ENCODE results near the gene TBC1D14. TPM values are rescaled to one million over a fixed set of nuclear protein-coding genes. Genes with fewer than 3 reads are reported as not detected.

TBC1D14 gene
- total and polyA plus RNA-seq, 10 of the 15 experiments (the other 5 are each of a cell fraction or from before 2014, with no cell fraction given): 0.87 to 39.3 (median 30.1) TPM

GRCh38 chr4:7067452-7068278, 158.0 kb downstream of the TBC1D14 start, which contains the start of gene GRPEL1 (continued):
- no peak for TF ChIP-seq ZBTB40 (IDR thresholded peaks at IDR 0.05; ENCODE audit: borderline replicate concordance)
- 0 out of 2 replicates have a peak, but pooled peaks have one; percentile 31 for TF ChIP-seq ZNF217 (IDR thresholded peaks at IDR 0.05)
- no peak for TF ChIP-seq SREBF2 (IDR thresholded peaks at IDR 0.05; ENCODE audit: low read length)
- TF ChIP-seq CBFB (IDR thresholded peaks at IDR 0.05; ENCODE audit: low read depth): peak; percentile 18; the same call in 1 of the 2 replicates
- no peak for TF ChIP-seq JUND (IDR thresholded peaks at IDR 0.05; ENCODE audit: low read depth, low read length)
- TF ChIP-seq, protein P1, sequence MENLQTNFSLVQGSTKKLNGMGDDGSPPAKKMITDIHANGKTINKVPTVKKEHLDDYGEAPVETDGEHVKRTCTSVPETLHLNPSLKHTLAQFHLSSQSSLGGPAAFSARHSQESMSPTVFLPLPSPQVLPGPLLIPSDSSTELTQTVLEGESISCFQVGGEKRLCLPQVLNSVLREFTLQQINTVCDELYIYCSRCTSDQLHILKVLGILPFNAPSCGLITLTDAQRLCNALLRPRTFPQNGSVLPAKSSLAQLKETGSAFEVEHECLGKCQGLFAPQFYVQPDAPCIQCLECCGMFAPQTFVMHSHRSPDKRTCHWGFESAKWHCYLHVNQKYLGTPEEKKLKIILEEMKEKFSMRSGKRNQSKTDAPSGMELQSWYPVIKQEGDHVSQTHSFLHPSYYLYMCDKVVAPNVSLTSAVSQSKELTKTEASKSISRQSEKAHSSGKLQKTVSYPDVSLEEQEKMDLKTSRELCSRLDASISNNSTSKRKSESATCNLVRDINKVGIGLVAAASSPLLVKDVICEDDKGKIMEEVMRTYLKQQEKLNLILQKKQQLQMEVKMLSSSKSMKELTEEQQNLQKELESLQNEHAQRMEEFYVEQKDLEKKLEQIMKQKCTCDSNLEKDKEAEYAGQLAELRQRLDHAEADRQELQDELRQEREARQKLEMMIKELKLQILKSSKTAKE (IDR thresholded peaks at IDR 0.05; ENCODE audit: low read depth, poor library complexity, severe bottlenecking): no peak
- peak; percentile 85; the same call in 1 of the 2 replicates for TF ChIP-seq CHD2 (IDR thresholded peaks at IDR 0.05; ENCODE audit: borderline replicate concordance, low read depth, low read length)
- TF ChIP-seq, protein P2, sequence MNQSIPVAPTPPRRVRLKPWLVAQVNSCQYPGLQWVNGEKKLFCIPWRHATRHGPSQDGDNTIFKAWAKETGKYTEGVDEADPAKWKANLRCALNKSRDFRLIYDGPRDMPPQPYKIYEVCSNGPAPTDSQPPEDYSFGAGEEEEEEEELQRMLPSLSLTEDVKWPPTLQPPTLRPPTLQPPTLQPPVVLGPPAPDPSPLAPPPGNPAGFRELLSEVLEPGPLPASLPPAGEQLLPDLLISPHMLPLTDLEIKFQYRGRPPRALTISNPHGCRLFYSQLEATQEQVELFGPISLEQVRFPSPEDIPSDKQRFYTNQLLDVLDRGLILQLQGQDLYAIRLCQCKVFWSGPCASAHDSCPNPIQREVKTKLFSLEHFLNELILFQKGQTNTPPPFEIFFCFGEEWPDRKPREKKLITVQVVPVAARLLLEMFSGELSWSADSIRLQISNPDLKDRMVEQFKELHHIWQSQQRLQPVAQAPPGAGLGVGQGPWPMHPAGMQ (IDR thresholded peaks at IDR 0.05; ENCODE audit: borderline replicate concordance): peak; percentile 69; the same call in 1 of the 2 replicates
- TF ChIP-seq RUNX3 (IDR thresholded peaks at IDR 0.05; ENCODE audit: low read length): peak; percentile 66
- TF ChIP-seq TCF12 (IDR thresholded peaks at IDR 0.05; ENCODE audit: low read depth, low read length): 0 out of 2 replicates have a peak, but pooled peaks have one; percentile 20
- TF ChIP-seq MEF2B (IDR thresholded peaks at IDR 0.05; ENCODE audit: partially characterized antibody, poor library complexity, severe bottlenecking): no peak
- peak; percentile 65 for TF ChIP-seq KLF5 (IDR thresholded peaks at IDR 0.05; ENCODE audit: partially characterized antibody)
- no peak for TF ChIP-seq ASH2L (IDR thresholded peaks at IDR 0.05; ENCODE audit: borderline replicate concordance, low read depth)
- 0 out of 2 replicates have a peak, but pooled peaks have one; percentile 36 for TF ChIP-seq NRF1 (conservative IDR thresholded peaks at IDR 0.05; ENCODE audit: low read depth, low read length)
- no peak for TF ChIP-seq WRNIP1 (IDR thresholded peaks at IDR 0.05; ENCODE audit: borderline replicate concordance, low read depth, low read length)
- TF ChIP-seq HDAC6 (IDR thresholded peaks at IDR 0.05; ENCODE audit: unreplicated experiment): no peak
- peak; percentile 4 for TF ChIP-seq SIX5 (IDR thresholded peaks at IDR 0.05; ENCODE audit: low read depth, low read length, severe bottlenecking)
- TF ChIP-seq GATAD2B (conservative IDR thresholded peaks at IDR 0.05; ENCODE audit: low read depth): peak; percentile 90
- TF ChIP-seq FOS (IDR thresholded peaks at IDR 0.05; ENCODE audit: borderline replicate concordance, extremely low read depth, insufficient read length): peak; percentile 36
- TF ChIP-seq SPI1 (IDR thresholded peaks at IDR 0.05; ENCODE audit: borderline replicate concordance, insufficient read depth, low read depth, low read length): no peak
- TF ChIP-seq YY1 (IDR thresholded peaks at IDR 0.05; ENCODE audit: low read depth, low read length): peak; percentile 93
- no peak for TF ChIP-seq TARDBP (IDR thresholded peaks at IDR 0.05; ENCODE audit: borderline replicate concordance)
- no peak for TF ChIP-seq SRF (IDR thresholded peaks at IDR 0.05; ENCODE audit: low read depth in 2 of 2, low read length in 2 of 2)
